Tibial nerve (tissue), 4 donors: ENCODE measurements around the gene SLC25A39. TPM values are rescaled to one million over a fixed set of nuclear protein-coding genes. Genes with fewer than 3 reads are reported as not detected.

Experiments
- DNase-seq, 2 donors: peaks; one replicate each; pipeline ENCODE4 v3.0.0-alpha.2; 2019; ENCODE audit warnings: low spot score in 2 of 2
- H3K27ac ChIP-seq, 4 donors: fragments of 200-600 bp; sonication (generic) in 3 of 4; one replicate each; pipeline ENCODE4 v1.5.1; 2017 to 2019; ENCODE audit warnings: mild to moderate bottlenecking in 1 of 4
- H3K27me3 ChIP-seq, 2 donors: fragments of 200-600 bp; sonication (generic) in 1 of 2; one replicate each; pipeline versions ENCODE4 v1.5.1 to v1.6.0; 2017 to 2019
- H3K36me3 ChIP-seq, 3 donors: fragments of 200-600 bp; sonication (generic); one replicate each; pipeline ENCODE4 v1.5.1; 2018 to 2019
- H3K4me1 ChIP-seq, 4 donors: fragments of 200-600 bp; sonication (generic) in 3 of 4; one replicate each; pipeline ENCODE4 v1.5.1; 2017 to 2019
- H3K4me3 ChIP-seq, 4 donors: fragments of 200-600 bp; sonication (generic) in 3 of 4; one replicate each; pipeline ENCODE4 v1.5.1; 2017 to 2019; ENCODE audit warnings: mild to moderate bottlenecking in 1 of 4, moderate library complexity in 1 of 4
- H3K9me3 ChIP-seq, 4 donors: fragments of 200-600 bp; sonication (generic) in 3 of 4; one replicate each; pipeline ENCODE4 v1.5.1; 2017 to 2019
- EP300 ChIP-seq, 2 donors: sonication (generic); formaldehyde crosslinking; IDR thresholded peaks; one replicate each; pipeline ENCODE4 v1.6.1; 2017; ENCODE audit warnings: antibody characterized with exemption in 2 of 2, mild to moderate bottlenecking in 1 of 2
- POLR2A ChIP-seq, 2 donors: fragments of 450-650 bp; IDR thresholded peaks; one replicate each; pipeline ENCODE4 v1.6.1; 2017; ENCODE audit warnings: antibody characterized with exemption in 2 of 2, mild to moderate bottlenecking in 2 of 2, moderate library complexity in 2 of 2
- WGBS, 2 donors: methylation state at CpG; one replicate each; pipeline ENCODE4 v1.1.5; 2018; 5-methylcytosine and 5-hydroxymethylcytosine counted together
- total RNA-seq, 4 donors: library from RNA; depleted of rRNA; stranded (reverse); fragments of >200 nt; gene quantifications; one replicate each; pipeline ENCODE4 v1.1.0, GENCODE V29; 2016
- TF ChIP-seq, protein P1 (sequence below), 5 experiments: fragments of 200-600 bp in 3 of 5; fragments of 450-650 bp in 2 of 5; sonication (generic) in 3 of 5; IDR thresholded peaks; one replicate each; pipeline ENCODE4 v1.5.1; 2016 to 2019; ENCODE audit warnings: antibody characterized with exemption in 5 of 5, mild to moderate bottlenecking in 3 of 5, moderate library complexity in 2 of 5

The SLC25A39 gene
- total RNA-seq, 4 donors from 2014 or later = 51.3 to 99.0 (median 70.9) TPM

DNA sequence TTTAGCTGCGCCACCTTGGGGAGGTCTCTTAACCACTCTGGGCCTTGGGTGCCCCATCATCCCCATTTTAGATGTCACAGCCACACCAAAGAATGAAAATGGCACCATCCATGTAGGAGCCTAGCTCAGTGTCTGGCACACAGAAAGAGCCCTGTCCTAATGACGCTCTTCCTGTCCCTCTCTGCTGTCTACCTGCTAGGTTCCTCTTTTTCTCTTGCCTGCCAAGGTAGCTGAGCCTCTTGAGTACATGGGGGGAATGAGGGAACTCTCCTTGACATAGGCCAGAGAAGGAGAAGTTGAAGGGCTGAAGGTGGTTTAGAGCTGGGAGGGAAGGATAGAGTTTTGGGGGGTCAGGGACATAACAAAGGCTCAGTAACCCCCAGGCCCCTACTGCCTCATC lies 14.4 kb downstream of the SLC25A39 start:
- H3K36me3 ChIP-seq = no peaks in the 10 kb centered on the region
- peaks cover 0 to 29% (median 17%) of the 10 kb centered on the region in 4 donors for H3K4me1 ChIP-seq
- no peak overlapping the region for H3K27ac ChIP-seq
- no peak overlapping the region for H3K4me3 ChIP-seq
- 87 to 97% methylated on average over 2 of the region's 2 CpGs for WGBS, 2 donors
- peaks cover 3 to 62% of the 10 kb centered on the region in 2 donors for H3K27me3 ChIP-seq
- no peak for DNase-seq
- TF ChIP-seq, protein P1, sequence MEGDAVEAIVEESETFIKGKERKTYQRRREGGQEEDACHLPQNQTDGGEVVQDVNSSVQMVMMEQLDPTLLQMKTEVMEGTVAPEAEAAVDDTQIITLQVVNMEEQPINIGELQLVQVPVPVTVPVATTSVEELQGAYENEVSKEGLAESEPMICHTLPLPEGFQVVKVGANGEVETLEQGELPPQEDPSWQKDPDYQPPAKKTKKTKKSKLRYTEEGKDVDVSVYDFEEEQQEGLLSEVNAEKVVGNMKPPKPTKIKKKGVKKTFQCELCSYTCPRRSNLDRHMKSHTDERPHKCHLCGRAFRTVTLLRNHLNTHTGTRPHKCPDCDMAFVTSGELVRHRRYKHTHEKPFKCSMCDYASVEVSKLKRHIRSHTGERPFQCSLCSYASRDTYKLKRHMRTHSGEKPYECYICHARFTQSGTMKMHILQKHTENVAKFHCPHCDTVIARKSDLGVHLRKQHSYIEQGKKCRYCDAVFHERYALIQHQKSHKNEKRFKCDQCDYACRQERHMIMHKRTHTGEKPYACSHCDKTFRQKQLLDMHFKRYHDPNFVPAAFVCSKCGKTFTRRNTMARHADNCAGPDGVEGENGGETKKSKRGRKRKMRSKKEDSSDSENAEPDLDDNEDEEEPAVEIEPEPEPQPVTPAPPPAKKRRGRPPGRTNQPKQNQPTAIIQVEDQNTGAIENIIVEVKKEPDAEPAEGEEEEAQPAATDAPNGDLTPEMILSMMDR (IDR thresholded peaks at IDR 0.05) = no peak
- TF ChIP-seq EP300 (IDR thresholded peaks at IDR 0.05) = no peak
- TF ChIP-seq POLR2A (IDR thresholded peaks at IDR 0.05) = no peak
- H3K9me3 ChIP-seq = no peaks in the 10 kb centered on the region

DNA sequence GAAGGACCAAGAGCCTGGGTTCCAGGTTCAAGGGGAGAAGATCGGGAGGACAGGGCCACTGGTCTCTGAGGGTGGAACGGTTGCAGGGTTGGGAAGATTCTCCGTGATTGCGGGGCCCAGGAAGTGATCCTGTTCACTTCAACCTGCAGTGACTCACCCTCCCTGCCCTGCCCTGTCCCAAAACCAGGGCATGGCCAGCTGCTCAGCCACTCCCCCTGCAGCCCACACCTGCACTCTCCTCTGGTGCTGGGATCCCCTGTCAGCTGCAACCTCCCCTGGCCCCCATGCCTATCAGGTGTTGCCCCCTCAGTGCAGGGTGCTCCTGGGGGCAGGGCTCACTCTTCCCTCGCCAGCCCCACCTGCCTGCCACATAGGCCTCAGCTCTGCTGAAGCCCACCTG lies 15.2 kb downstream of the SLC25A39 start:
- DNase-seq = no peak
- no peaks in the 10 kb centered on the region for H3K36me3 ChIP-seq
- 67 to 72% methylated on average over 5 of the region's 5 CpGs for WGBS, 2 donors
- peaks cover 0 to 23% (median 15%) of the 10 kb centered on the region in 4 donors for H3K4me1 ChIP-seq
- peaks cover 0 to 57% of the 10 kb centered on the region in 2 donors for H3K27me3 ChIP-seq
- H3K9me3 ChIP-seq = no peaks in the 10 kb centered on the region
- no peak overlapping the region for H3K4me3 ChIP-seq
- no peak for TF ChIP-seq POLR2A (IDR thresholded peaks at IDR 0.05)
- TF ChIP-seq EP300 (IDR thresholded peaks at IDR 0.05) = no peak
- TF ChIP-seq, protein P1 (IDR thresholded peaks at IDR 0.05) = no peak
- no peak overlapping the region for H3K27ac ChIP-seq

DNA sequence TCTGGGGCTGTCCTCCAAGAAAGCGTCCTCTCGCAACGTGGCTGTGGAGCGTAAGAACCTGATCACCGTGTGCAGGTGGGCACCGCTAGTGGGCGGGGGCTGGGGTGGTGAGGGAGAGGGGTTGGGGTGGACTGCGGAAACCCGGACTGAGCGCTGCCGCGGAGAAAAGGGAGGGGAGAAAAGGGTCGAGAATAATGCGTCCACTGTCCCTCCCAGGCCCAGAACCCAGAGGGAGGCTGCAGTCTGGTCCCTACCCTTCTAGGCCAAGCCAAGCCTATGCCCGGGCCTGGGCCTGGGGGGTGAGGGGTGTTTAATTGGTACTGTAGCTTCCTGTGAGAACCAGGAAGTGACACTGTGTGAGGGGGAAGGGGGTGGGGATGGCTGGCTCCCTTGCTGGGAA lies 15.8 kb downstream of the SLC25A39 start:
- Histone ChIP-seq H3K4me3 (peak overlapping the region; percentile 23 to 55 (median 31)), H3K27ac (no peak overlapping the region)
- WGBS, 2 donors = 1% methylated on average over 15 of the region's 15 CpGs

DNA sequence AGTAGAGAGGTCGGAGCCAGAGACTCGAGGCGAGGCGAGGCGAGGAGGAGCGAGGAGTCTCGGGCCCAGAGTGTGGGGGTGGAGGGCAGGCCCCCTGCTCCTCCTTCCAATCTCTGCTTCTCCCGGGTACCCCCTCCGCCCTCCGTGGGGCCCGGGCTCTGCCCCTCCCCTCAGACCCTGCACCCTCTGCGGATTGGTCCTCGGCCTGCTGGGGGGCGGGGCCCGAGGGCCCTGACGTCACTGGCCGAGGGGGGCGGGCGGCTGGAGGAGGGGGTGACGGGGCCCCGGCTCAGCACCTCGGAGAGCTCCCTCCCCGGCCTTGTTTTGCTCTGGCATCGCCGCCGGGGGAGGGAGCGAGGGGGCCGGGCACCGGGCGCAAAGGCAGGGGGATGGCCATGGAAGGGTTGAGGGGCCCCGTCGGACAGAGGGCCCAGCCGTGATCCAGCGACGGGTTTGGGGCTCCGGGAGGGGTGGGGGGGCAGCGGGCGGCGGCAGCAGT lies 16.3 kb downstream of the SLC25A39 start, which contains the start of gene RUNDC3A:
TSS of gene RUNDC3A (plus strand) at position 282 of the 499 bp plus-strand sequence. CDS start 232 bp downstream, outside the sequence.
- no peak for TF ChIP-seq POLR2A (IDR thresholded peaks at IDR 0.05)
- TF ChIP-seq EP300 (IDR thresholded peaks at IDR 0.05) = peak; percentile 14 to 59
- peaks cover 0 to 57% of the 10 kb centered on the region in 2 donors for H3K27me3 ChIP-seq
- H3K27ac ChIP-seq = peak within 1 kb of the TSS in 2 of 4 donors; percentile 29 to 72
- 0% methylated on average over 15 to 18 of the region's 39 CpGs for WGBS, 2 donors
- DNase-seq = peak; percentile 37 to 69
- peak within 1 kb of the TSS; percentile 23 to 55 (median 31) for H3K4me3 ChIP-seq
- no peaks in the 10 kb centered on the region for H3K9me3 ChIP-seq
- H3K36me3 ChIP-seq = no peaks in the 10 kb centered on the region
- H3K4me1 ChIP-seq = peaks cover 0 to 23% (median 15%) of the 10 kb centered on the region in 4 donors

More for the DNA sequence above, 15.8 kb downstream of the SLC25A39 start:
- peaks cover 0 to 57% of the 10 kb centered on the region in 2 donors for H3K27me3 ChIP-seq
- DNase-seq = no peak
- peaks cover 0 to 23% (median 15%) of the 10 kb centered on the region in 4 donors for H3K4me1 ChIP-seq
- no peaks in the 10 kb centered on the region for H3K36me3 ChIP-seq
- TF ChIP-seq EP300 (IDR thresholded peaks at IDR 0.05) (no peak), POLR2A (IDR thresholded peaks at IDR 0.05) (no peak)
- TF ChIP-seq, protein P1 (IDR thresholded peaks at IDR 0.05) = no peak
- no peaks in the 10 kb centered on the region for H3K9me3 ChIP-seq

DNA sequence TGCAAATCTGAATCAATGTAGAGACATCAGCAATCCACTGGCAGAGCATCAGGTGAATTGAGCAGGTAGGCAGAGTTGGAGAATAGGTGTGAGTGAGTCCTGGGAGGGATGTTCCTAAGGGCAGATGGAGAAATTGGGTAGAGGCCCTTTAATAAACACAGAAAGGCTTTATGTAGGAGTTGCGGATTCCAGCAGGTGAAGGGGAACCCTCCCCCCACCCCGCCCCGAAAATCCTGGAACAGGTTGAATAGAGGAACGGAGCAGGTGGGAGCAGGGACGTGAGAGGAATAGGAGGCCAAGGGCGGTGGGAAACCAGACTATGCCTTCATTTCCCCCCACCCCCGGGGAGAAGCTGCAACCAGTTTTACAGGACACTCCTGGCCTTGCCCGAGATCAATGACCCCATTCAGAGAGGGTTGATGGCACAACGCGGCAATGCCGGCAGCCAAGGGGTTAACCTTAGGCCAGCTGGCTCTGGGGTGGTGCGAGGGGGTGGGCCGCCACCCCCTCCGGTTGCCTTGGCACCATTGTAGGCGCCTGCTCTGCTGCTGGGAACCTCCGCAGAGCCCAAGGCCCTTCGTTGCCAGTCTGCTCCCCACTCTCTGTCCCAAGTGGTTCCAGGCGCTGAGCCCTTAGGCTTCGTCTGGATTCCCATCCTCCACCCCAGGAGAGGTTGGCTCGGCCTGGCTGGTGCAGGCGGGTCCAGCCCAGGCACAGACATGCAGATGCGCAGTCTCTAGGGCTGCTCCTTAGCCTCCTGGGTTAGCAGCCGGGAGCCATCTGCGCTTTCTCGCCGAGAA lies 17.0 kb downstream of the SLC25A39 start:
- Histone ChIP-seq H3K9me3 (no peaks in the 10 kb centered on the region), H3K36me3 (no peaks in the 10 kb centered on the region), H3K27ac (peak overlapping the region in 2 of 4 donors; percentile 29 to 72), H3K27me3 (peaks cover 0 to 57% of the 10 kb centered on the region in 2 donors), H3K4me1 (peaks cover 0 to 23% (median 15%) of the 10 kb centered on the region in 4 donors), H3K4me3 (peak overlapping the region; percentile 23 to 55 (median 31))
- TF ChIP-seq POLR2A (IDR thresholded peaks at IDR 0.05) = no peak
- TF ChIP-seq EP300 (IDR thresholded peaks at IDR 0.05) = no peak
- TF ChIP-seq, protein P1 (IDR thresholded peaks at IDR 0.05) = no peak
- 4 to 5% methylated on average over 14 to 21 of the region's 26 CpGs for WGBS, 2 donors
- no peak for DNase-seq
